ENCODE measurements around the gene MIOX. TPM values are rescaled to one million over a fixed set of nuclear protein-coding genes. Genes with fewer than 3 reads are reported as not detected.

The MIOX gene
- total RNA-seq, 1 experiment from 2014 or later = 1.4 TPM

GRCh38 chr22:50483106-50483505 is 3.6 kb upstream of the MIOX start:
- no peak overlapping the region; the same call in 1 of the 2 replicates for H3K14ac ChIP-seq (ENCODE audit: insufficient read depth, low read length)
- no peak overlapping the region for H3K4me2 ChIP-seq (ENCODE audit: insufficient read depth, insufficient read length, low read length)
- peaks cover 3 to 9% of the 10 kb centered on the region in 2 experiments; a peak in 3 of 4 replicates for H3K4me1 Mint-ChIP-seq
- no peak overlapping the region for H3K18ac ChIP-seq (ENCODE audit: insufficient read length, low read depth, low read length)
- H3K9me3 ChIP-seq (ENCODE audit: control insufficient read depth, low read depth, low read length) = no peaks in the 10 kb centered on the region
- H2BK5ac ChIP-seq (ENCODE audit: insufficient read length, low read length) = no peak overlapping the region
- H2AFZ ChIP-seq (ENCODE audit: low read length) = no peak overlapping the region
- H3K56ac ChIP-seq (ENCODE audit: insufficient read length, low read depth, low read length) = no peak overlapping the region
- no CpG with 5 or more reads among the region's 10 CpGs for WGBS (ENCODE audit: extremely low coverage, insufficient read length, low lambda C conversion rate)
- no peak overlapping the region for H2BK15ac ChIP-seq (ENCODE audit: low read depth, low read length)
- no peak overlapping the region for H4K5ac ChIP-seq (ENCODE audit: insufficient read length, low read depth, low read length)
- no peaks in the 10 kb centered on the region for H3K79me2 ChIP-seq (ENCODE audit: insufficient read depth, low read length)
- H3K4me3 Mint-ChIP-seq = no peak overlapping the region; a peak in 1 of 5 replicates
- H3K79me1 ChIP-seq (ENCODE audit: insufficient read depth, low read depth, low read length, poor library complexity, severe bottlenecking) = no peaks in the 10 kb centered on the region
- H3K9me3 Mint-ChIP-seq = no peaks in the 10 kb centered on the region
- no peak overlapping the region for H3K9ac ChIP-seq (ENCODE audit: extremely low read depth, insufficient read length, low read length)
- no peak overlapping the region for H3K4ac ChIP-seq (ENCODE audit: low read depth, low read length)
- H2AK5ac ChIP-seq (ENCODE audit: insufficient read length, low read length) = no peak overlapping the region
- no peak overlapping the region for H3K27ac ChIP-seq (ENCODE audit: insufficient read length, low read depth, low read length)
- no peak for DNase-seq
- H3K27me3 ChIP-seq (ENCODE audit: insufficient read depth, low read length) = peaks cover 9% of the 10 kb centered on the region; the same call in 1 of the 2 replicates
- H3K27me3 Mint-ChIP-seq (ENCODE audit: low read depth) = peaks cover 31% of the 10 kb centered on the region
- no peak overlapping the region for H2BK20ac ChIP-seq (ENCODE audit: low read depth, low read length, poor library complexity, severe bottlenecking)
- H3K36me3 Mint-ChIP-seq (ENCODE audit: insufficient read depth in 1 of 3, low read depth in 3 of 3) = peaks cover 0 to 2% (median 0%) of the 10 kb centered on the region in 3 experiments; a peak in 1 of 7 replicates
- TF ChIP-seq, protein P1, sequence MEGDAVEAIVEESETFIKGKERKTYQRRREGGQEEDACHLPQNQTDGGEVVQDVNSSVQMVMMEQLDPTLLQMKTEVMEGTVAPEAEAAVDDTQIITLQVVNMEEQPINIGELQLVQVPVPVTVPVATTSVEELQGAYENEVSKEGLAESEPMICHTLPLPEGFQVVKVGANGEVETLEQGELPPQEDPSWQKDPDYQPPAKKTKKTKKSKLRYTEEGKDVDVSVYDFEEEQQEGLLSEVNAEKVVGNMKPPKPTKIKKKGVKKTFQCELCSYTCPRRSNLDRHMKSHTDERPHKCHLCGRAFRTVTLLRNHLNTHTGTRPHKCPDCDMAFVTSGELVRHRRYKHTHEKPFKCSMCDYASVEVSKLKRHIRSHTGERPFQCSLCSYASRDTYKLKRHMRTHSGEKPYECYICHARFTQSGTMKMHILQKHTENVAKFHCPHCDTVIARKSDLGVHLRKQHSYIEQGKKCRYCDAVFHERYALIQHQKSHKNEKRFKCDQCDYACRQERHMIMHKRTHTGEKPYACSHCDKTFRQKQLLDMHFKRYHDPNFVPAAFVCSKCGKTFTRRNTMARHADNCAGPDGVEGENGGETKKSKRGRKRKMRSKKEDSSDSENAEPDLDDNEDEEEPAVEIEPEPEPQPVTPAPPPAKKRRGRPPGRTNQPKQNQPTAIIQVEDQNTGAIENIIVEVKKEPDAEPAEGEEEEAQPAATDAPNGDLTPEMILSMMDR (conservative IDR thresholded peaks at IDR 0.05) = no peak
- no peak overlapping the region for H4K91ac ChIP-seq (ENCODE audit: insufficient read length, low read depth, low read length)
- H3K23me2 ChIP-seq (ENCODE audit: insufficient read length, low read depth, low read length, poor library complexity, severe bottlenecking) = peaks cover 7% of the 10 kb centered on the region
- H4K8ac ChIP-seq (replicated peaks; ENCODE audit: insufficient read length, low read depth, low read length) = no peak overlapping the region
- H3T11ph ChIP-seq (ENCODE audit: low read length) = no peak overlapping the region
- H2BK12ac ChIP-seq (ENCODE audit: insufficient read length, low read depth, low read length) = no peak overlapping the region
- H3K27ac Mint-ChIP-seq = no peak overlapping the region
- no peak overlapping the region for H3K23ac ChIP-seq (ENCODE audit: insufficient read length, low read depth, low read length)
- no peak overlapping the region for H2BK120ac ChIP-seq (ENCODE audit: low read depth, low read length, poor library complexity, severe bottlenecking)
- no peaks in the 10 kb centered on the region for H3K4me1 ChIP-seq (ENCODE audit: insufficient read depth, low read length)
- no peaks in the 10 kb centered on the region for H4K20me1 ChIP-seq (ENCODE audit: control insufficient read depth, insufficient read depth, insufficient read length)

Data from H9 (cell line).